NB4 (cell line): ENCODE measurements around the gene TMEM130.

ENCODE experiments used
- DNase-seq: peaks from one replicate; pipeline ENCODE4 v3.0.0; 2010; ENCODE audit warnings: low read depth
- H3K4me3 ChIP-seq: one replicate; pipeline ENCODE4 v1.5.1; 2011; ENCODE audit warnings: mild to moderate bottlenecking, low read depth, low read length, moderate library complexity
- CTCF ChIP-seq: IDR thresholded peaks from one replicate; pipeline ENCODE4 v1.5.1; 2012; ENCODE audit warnings: low read depth, low read length
- MAX ChIP-seq: IDR thresholded peaks from 2 replicates; pipeline ENCODE4 v1.6.1; 2011; ENCODE audit warnings: low read depth, low read length
- MYC ChIP-seq: IDR thresholded peaks from 2 replicates; pipeline ENCODE4 v1.6.1; 2011; ENCODE audit warnings: low read depth, low read length
- POLR2A ChIP-seq: IDR thresholded peaks from 2 replicates; pipeline ENCODE4 v1.6.1; 2011; ENCODE audit warnings: mild to moderate bottlenecking; ENCODE audit not compliant: insufficient read length; ENCODE audit errors: extremely low read depth

Gene TMEM130

GRCh38 chr7:98892609-98893008, 22.8 kb upstream of the TMEM130 start:
- TF ChIP-seq MYC, result no peak
- TF ChIP-seq CTCF, result no peak
- TF ChIP-seq MAX, result no peak
- no peak for TF ChIP-seq POLR2A

GRCh38 chr7:98887038-98887437, 17.2 kb upstream of the TMEM130 start:
- H3K4me3 ChIP-seq, result no peak overlapping the region
- DNase-seq, result no peak
- TF ChIP-seq POLR2A (no peak), CTCF (no peak), MYC (no peak), MAX (no peak)

More at GRCh38 chr7:98892609-98893008, 22.8 kb upstream of the TMEM130 start:
- no peak for DNase-seq
- H3K4me3 ChIP-seq, result no peak overlapping the region

- no peak for DNase-seq
- TF ChIP-seq MAX (no peak), CTCF (no peak), MYC (no peak), POLR2A (no peak)
- H3K4me3 ChIP-seq, result no peak overlapping the region
Measured at GRCh38 chr7:98884416-98884815, 14.6 kb upstream of the TMEM130 start.

GRCh38 chr7:98881561-98882315, 11.9 kb upstream of the TMEM130 start:
- TF ChIP-seq MYC (no peak), POLR2A (no peak), CTCF (no peak), MAX (no peak)
- H3K4me3 ChIP-seq, result no peak overlapping the region
- no peak for DNase-seq

- no peak for DNase-seq
- H3K4me3 ChIP-seq, result peak overlapping the region; percentile 87
- no peak for TF ChIP-seq CTCF
- TF ChIP-seq MYC, result no peak
- no peak for TF ChIP-seq POLR2A
- no peak for TF ChIP-seq MAX
Measured at GRCh38 chr7:98880485-98880884, 10.7 kb upstream of the TMEM130 start.
